Suprapubic skin (tissue), 4 donors: ENCODE results near the gene GRIN1.

Experiments
- CTCF ChIP-seq, 2 donors: fragments of 200-600 bp in 1 of 2; fragments of 450-650 bp in 1 of 2; sonication (generic) in 1 of 2; IDR thresholded peaks; one replicate each; pipeline ENCODE4 v1.5.1; 2016 to 2019; ENCODE audit warnings: antibody characterized with exemption in 2 of 2, mild to moderate bottlenecking in 1 of 2, moderate library complexity in 1 of 2
- EP300 ChIP-seq: sonication (generic); formaldehyde crosslinking; IDR thresholded peaks from one replicate; pipeline ENCODE4 v1.6.1; 2017; ENCODE audit warnings: antibody characterized with exemption
- POLR2A ChIP-seq, 2 donors: fragments of 450-650 bp; IDR thresholded peaks; one replicate each; pipeline ENCODE4 v1.6.1; 2017; ENCODE audit warnings: antibody characterized with exemption in 2 of 2, mild to moderate bottlenecking in 2 of 2, moderate library complexity in 2 of 2
- POLR2AphosphoS5 ChIP-seq, 3 donors: sonication (generic); formaldehyde crosslinking; IDR thresholded peaks; one replicate each; pipeline ENCODE4 v1.6.1; 2017; ENCODE audit warnings: antibody characterized with exemption in 3 of 3

DNA sequence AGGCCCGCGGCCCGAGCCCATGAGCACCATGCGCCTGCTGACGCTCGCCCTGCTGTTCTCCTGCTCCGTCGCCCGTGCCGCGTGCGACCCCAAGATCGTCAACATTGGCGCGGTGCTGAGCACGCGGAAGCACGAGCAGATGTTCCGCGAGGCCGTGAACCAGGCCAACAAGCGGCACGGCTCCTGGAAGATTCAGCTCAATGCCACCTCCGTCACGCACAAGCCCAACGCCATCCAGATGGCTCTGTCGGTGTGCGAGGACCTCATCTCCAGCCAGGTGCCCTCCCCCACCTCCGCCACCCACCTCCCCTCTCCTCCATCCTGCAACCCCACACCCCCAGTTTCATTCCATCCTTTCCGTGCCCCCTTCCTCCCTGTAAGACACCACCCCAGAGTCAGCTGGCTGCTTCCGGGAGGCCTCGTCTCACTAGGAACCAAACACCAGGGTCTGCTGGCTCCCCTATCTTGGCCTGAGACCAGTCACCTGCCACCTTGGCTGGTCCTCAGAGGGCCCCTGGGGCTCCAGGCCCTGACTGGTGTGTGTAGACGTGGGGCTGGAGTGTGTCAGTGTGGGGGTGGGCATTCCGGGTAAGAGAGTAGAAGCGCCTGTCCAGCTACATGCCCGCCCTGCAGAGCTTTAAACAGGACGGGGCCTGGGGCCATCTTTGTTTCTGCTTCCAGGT, 655 bp downstream of the GRIN1 start:
- TF ChIP-seq CTCF (IDR thresholded peaks at IDR 0.05) (no peak), EP300 (no peak), POLR2A (IDR thresholded peaks at IDR 0.05) (no peak), POLR2AphosphoS5 (IDR thresholded peaks at IDR 0.05) (no peak)
